GM18502 (cell line): ENCODE data around the gene DROSHA.

Source experiments
- ATAC-seq: cut with Tn5 transposase; IDR thresholded peaks from one replicate; pipeline ENCODE4 v1.9.1; 2021; ENCODE audit warnings: mild to moderate bottlenecking; ENCODE audit not compliant: unreplicated experiment, poor library complexity

Gene DROSHA

DNA sequence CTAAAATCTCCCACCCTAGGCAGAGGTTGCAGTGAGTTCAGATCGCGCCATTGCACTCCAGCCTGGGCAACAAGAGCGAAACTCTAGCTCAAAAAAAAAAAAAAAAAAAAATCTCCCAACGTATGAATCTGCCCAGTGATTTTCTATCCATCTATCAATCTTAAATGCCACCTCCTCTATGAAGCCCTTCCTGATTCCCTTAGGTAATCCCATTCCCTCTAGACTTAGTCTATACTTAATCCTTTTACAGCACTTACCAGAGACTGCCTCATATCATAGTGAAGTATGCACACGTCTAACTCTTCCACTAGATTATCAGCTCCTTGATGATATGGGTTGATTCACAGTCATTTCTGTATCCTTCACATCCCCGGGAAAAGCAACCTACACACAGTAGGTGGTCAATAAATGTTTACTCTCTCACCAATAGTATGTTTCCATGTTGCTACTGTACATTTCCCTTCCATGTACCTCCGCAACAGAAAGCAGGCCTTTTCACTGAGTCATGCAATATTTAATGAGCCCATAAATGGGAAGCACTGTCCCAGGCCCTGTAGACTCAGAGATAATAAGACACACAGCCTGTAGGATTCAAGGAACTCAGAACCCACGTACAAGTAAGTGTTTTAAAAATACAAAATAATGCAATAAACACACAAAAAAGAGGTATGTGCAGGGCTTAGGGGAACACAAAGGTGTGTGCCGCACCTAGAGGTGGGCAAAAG lies 1.2 kb downstream of the DROSHA start:
- ATAC-seq: no peak

GRCh38 chr5:31523041-31523440 lies 8.9 kb downstream of the DROSHA start:
- no peak for ATAC-seq

DNA sequence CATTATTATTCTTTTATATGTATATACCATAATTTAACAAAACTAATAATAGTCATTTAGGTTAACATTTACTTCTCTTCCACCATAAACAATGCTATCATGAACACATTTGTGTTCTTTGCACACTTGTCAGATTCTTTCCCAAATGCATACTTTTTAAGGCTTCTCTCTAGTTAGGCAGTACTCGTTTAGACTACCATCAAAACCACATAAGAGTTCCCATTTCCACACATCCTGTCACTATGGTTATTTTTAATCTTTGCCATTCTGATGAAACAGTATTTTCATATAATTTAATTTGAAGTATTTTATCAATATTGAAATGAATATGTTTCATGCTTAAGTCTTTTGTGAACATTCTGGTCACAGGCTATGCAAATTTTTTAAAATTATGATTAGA lies 15.1 kb downstream of the DROSHA start:
- ATAC-seq: no peak

DNA sequence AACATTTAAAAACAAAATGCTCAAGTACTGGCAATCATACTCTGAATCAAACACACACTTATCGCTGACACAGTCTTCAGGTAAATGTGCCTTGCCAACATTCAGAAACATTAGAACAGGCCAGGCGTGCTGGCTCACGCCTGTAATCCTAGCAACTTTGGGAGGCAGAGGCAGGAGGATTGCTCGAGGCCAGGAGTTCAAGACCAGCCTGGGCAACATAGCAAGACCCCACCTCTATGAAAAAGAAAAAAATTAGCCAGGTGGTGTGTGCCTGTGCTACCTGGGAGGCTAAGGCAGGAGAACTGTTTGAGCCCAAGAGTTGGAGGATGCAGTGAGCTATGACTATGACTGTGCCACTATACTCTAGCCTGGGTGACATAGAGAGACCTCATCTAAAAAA lies 20.6 kb downstream of the DROSHA start:
- ATAC-seq: no peak

- ATAC-seq: no peak
Observed at GRCh38 chr5:31504529-31504928, 27.4 kb downstream of the DROSHA start.

DNA sequence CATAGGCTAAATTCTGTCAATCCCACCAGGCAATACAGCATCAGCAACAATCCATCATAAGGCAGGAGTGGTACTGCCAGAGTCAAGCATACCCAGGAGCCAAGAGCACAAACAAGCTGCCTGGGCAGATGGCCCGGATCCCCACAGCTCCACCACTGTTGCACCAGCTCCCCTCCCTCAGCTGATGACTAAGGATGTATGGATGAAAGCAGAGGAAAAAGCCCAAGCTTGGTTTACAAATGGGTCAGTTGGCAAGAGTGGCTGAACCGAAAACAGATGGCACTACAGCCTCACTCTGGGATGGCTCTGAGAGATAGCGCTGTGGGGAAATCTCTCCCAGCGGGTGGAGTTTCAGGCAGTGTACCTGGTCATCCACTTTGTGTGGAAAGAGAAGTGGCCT lies 29.4 kb downstream of the DROSHA start:
- no peak for ATAC-seq

DNA sequence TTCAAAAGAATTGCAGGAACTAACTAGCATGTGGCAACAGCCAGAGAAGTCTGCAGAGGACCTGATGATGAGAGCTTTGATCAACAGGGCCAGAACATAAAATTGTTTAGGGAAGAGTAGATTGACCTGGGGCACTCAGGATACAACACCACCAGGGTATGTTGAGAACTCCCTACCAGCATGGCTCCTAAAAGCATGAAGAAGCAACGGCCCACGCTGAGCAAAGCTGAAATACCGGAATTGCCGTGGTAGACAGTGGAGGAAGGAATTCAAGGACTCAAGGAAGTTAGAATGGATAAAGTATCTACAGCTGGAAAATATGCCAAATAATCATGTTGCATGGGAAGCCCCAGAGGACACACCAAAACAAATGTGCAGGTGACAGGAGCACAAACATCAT lies 31.6 kb downstream of the DROSHA start:
- no peak for ATAC-seq

- ATAC-seq: no peak
Observed at GRCh38 chr5:31496891-31497290, 35.0 kb downstream of the DROSHA start.

GRCh38 chr5:31496301-31496700 lies 35.6 kb downstream of the DROSHA start:
- no peak for ATAC-seq

GRCh38 chr5:31495336-31495735 lies 36.6 kb downstream of the DROSHA start:
- no peak for ATAC-seq

GRCh38 chr5:31492869-31493268 lies 39.0 kb downstream of the DROSHA start:
- no peak for ATAC-seq

DNA sequence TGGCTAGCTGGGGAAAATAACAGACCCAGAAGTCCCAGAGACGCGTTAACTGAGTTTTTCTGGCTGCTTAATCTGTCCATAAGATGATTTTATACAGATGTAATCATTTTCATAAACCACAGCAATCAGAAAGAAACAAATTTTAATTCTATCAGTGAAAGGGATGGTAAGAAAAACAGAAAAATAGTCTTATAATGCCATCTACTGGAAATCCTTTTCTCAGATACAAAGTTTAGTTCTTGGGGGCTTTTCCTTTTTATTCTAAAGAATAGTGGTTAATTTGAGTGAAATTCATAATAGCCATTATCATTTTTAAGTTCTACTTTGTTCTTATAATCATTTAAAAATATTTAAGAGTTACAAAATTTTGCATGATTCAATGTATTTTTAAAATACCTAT lies 44.4 kb downstream of the DROSHA start:
- ATAC-seq: no peak

GRCh38 chr5:31486441-31486840 lies 45.5 kb downstream of the DROSHA start:
- no peak for ATAC-seq

DNA sequence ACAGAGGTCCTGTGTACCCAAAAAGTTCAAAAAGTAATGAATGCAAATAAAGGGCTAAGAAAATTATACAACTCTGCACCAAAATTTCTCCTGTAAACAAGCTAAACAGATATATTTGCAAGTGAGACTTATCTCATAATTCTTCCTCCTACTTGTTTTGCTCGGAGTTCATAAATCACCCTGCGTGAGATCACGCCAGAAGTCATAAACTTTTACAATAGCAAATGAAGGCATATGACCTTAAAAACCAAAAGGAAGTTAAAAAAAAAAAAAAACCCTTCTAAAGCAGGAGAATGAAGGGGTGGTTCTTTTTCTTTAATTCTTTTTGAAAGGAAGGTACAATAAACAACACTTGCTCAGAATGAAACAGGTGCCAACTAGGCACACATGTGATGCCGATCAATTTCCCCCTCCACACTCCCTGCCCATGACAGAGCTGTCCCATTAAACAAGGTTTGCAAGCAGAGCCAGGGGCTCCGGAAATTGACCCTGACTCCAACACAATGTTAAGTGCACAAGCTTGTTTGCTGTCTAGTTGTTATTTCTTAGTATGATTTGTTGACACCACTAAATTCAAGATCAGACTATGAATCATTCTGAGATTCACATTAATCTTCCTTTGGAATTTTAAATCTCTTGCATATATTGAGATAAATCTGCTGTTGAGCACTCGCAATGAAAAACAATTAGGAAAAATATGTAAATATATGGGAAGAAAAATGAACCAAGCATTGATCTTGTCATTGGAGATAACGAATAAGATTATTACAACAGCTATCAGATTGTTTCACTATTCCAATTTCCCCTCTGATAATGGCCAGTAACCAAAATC lies 46.3 kb downstream of the DROSHA start:
- ATAC-seq: no peak

DNA sequence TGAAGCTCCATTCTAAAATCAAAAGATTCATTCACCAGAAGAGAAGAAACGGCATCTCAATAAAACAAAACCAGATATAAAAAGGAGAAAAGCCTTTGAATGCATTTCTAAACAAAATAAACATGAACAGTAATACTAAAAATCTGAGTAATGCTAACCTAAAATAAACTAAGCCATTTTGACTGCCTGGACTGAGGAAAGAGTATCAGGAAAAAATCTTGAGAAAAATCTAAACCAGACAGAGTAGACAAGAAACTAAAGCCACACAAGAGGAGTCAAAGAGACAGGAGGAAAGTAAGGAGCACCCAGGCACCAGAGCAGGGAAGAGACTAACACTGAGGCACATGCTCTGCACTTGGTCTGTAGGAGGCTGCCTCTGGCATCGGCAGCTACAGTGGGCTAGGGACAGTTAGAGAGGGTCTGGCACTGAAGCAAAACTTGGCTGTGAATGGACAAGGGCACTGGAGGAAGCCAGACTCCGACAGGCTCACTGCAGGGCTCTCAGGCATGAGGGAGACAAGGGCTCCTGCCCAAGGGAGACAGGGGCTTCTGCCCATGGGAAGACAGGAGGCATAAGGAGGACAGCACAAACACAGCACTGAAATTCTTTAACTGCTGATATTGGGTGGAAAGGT lies 50.2 kb downstream of the DROSHA start:
- ATAC-seq: no peak

- no peak for ATAC-seq
Observed at GRCh38 chr5:31479706-31480105, 52.2 kb downstream of the DROSHA start.

- ATAC-seq: no peak
Observed at GRCh38 chr5:31478901-31479300, 53.0 kb downstream of the DROSHA start.

- ATAC-seq: no peak
Observed at GRCh38 chr5:31477971-31478370, 53.9 kb downstream of the DROSHA start.

DNA sequence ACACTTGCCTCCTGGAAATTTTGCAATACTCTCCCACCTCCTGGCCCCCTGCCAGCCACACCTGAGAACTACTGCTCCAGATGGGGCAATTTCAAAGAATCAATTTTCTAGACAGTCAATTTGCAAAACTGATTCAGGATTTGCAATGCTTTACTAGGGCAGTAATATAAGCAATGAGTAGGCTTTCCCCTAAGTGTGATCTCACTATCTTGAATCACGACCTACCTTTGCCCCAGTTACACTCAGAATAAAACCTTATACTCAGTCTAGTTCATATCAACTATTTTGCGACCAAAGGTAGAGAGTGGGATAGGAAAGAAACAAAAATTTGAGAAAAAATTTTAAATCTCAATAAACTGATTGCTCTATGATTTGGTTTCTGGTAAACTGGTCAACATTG lies 54.4 kb downstream of the DROSHA start:
- ATAC-seq: no peak

GRCh38 chr5:31476738-31477141 lies 55.2 kb downstream of the DROSHA start:
- ATAC-seq: no peak

DNA sequence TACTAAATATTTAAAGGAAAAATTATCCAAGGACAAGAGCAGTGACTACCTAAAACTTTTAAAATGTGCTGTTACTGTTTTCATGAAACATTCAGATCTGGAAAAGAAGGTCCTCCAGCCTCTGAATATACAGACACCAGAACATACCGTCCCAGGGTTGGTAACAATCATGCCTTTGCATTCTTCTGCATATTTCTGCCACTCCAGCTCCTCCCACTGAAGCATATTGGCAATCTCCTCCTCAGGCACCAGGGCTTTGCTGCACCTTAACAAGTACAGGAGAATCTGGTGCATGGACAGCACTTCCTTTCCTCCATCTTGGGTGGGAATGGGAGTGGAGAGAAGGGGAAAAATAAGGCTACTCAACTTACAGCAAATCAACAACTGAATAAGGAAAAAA lies 60.0 kb downstream of the DROSHA start:
- ATAC-seq: no peak
